Ovary (tissue), 3 donors: ENCODE data around the gene ARHGAP36.

Experiments
- EP300 ChIP-seq: sonication (generic); formaldehyde crosslinking; IDR thresholded peaks from one replicate; pipeline ENCODE4 v1.6.1; 2017; ENCODE audit warnings: antibody characterized with exemption
- POLR2A ChIP-seq: fragments of 450-650 bp; IDR thresholded peaks from one replicate; pipeline ENCODE4 v1.6.1; 2017; ENCODE audit warnings: antibody characterized with exemption, mild to moderate bottlenecking, moderate library complexity
- TF ChIP-seq, protein P1 (sequence below), 3 donors: fragments of 450-650 bp in 2 of 3; fragments of 200-600 bp in 1 of 3; IDR thresholded peaks; one replicate each; pipeline versions ENCODE4 v1.5.1 to v1.8.0; 2016 to 2022; ENCODE audit warnings: antibody characterized with exemption in 3 of 3, mild to moderate bottlenecking in 1 of 3
- donor health status: DM: no; HTN: no; CAD: no.

DNA sequence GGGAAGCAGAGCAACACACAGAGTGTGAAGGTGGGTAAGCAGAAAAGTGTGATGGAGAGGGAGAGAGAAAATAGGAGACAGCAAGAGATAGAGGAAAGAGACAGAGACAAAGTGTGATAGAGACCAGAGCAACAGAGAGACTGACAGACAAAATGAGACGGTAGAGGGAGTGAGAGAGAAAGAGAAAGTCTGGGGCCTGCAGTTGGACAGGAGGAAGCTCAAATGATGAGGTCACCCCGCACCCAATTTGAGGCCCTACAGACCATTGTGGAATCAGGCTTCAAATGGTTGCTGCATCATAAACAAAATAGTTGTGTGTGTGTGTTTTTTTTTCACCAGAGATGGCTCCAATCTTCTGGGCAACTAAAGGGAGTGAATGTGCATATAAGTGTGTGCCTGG, 48.0 kb upstream of the ARHGAP36 start:
- TF ChIP-seq, protein P1, sequence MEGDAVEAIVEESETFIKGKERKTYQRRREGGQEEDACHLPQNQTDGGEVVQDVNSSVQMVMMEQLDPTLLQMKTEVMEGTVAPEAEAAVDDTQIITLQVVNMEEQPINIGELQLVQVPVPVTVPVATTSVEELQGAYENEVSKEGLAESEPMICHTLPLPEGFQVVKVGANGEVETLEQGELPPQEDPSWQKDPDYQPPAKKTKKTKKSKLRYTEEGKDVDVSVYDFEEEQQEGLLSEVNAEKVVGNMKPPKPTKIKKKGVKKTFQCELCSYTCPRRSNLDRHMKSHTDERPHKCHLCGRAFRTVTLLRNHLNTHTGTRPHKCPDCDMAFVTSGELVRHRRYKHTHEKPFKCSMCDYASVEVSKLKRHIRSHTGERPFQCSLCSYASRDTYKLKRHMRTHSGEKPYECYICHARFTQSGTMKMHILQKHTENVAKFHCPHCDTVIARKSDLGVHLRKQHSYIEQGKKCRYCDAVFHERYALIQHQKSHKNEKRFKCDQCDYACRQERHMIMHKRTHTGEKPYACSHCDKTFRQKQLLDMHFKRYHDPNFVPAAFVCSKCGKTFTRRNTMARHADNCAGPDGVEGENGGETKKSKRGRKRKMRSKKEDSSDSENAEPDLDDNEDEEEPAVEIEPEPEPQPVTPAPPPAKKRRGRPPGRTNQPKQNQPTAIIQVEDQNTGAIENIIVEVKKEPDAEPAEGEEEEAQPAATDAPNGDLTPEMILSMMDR (IDR thresholded peaks at IDR 0.05): no peak
- TF ChIP-seq EP300 (no peak), POLR2A (no peak)
